ENCODE results near the gene MALRD1. TPM values are rescaled to one million over a fixed set of nuclear protein-coding genes. Genes with fewer than 3 reads are reported as not detected.

Gene MALRD1
- total and polyA plus RNA-seq, 2 of the 8 experiments (the other 6 are each of a cell fraction or from before 2014, with no cell fraction given): 0.32 to 0.35 TPM

GRCh38 chr10:19169684-19170083 is 121.1 kb downstream of the MALRD1 start:
- Histone ChIP-seq H3K36me3 (ENCODE audit: control insufficient read depth in 2 of 4, insufficient read depth in 4 of 4, low read length in 3 of 4) (no peaks in the 10 kb centered on the region), H3K4ac (replicated peaks; ENCODE audit: insufficient read length, low read depth, low read length) (no peak overlapping the region), H3K79me2 (ENCODE audit: control insufficient read depth in 1 of 2, insufficient read depth in 2 of 2, low read length in 2 of 2) (no peaks in the 10 kb centered on the region), H3K4me2 (ENCODE audit: insufficient read depth in 1 of 2, low read depth in 2 of 2, low read length in 2 of 2) (no peak overlapping the region), H3K4me3 (ENCODE audit: extremely low read depth in 1 of 4, insufficient read depth in 2 of 4, low read depth in 3 of 4, low read length in 4 of 4) (no peak overlapping the region), H4K91ac (replicated peaks; ENCODE audit: insufficient read length, low read length) (no peak overlapping the region), H2BK12ac (ENCODE audit: low read depth, low read length) (no peak overlapping the region), H4K8ac (ENCODE audit: extremely low read depth, insufficient read depth, low read length) (no peak overlapping the region), H3K9ac (replicated peaks in 1 of 4; ENCODE audit: extremely low read depth in 1 of 4, low read depth in 3 of 4, low read length in 3 of 4) (no peak overlapping the region), H3K18ac (ENCODE audit: extremely low read depth, low read length) (no peak overlapping the region), H4K20me1 (replicated peaks in 1 of 2; ENCODE audit: control insufficient read depth in 1 of 2, insufficient read depth in 2 of 2, low read length in 2 of 2) (no peaks in the 10 kb centered on the region), H3K14ac (ENCODE audit: insufficient read length) (no peak overlapping the region), H4K5ac (ENCODE audit: insufficient read length, low read depth, low read length) (no peak overlapping the region), H3K27ac (ENCODE audit: low read depth, low read length) (no peak overlapping the region), H2BK15ac (ENCODE audit: low read length) (no peak overlapping the region), H3K9me3 (ENCODE audit: insufficient read depth in 2 of 2, low read depth in 1 of 2, low read length in 1 of 2) (no peaks in the 10 kb centered on the region), H3K79me1 (ENCODE audit: low read depth, low read length) (no peaks in the 10 kb centered on the region), H2BK5ac (ENCODE audit: low read depth, low read length) (no peak overlapping the region), H3K56ac (replicated peaks; ENCODE audit: insufficient read length, low read depth, low read length) (no peak overlapping the region), H2BK20ac (ENCODE audit: low read length) (no peak overlapping the region), H3K27me3 (replicated peaks in 1 of 4; ENCODE audit: control insufficient read depth in 3 of 4, extremely low read depth in 1 of 4, insufficient read depth in 3 of 4, low read length in 3 of 4) (no peaks in the 10 kb centered on the region), H3K4me1 (replicated peaks in 1 of 4; ENCODE audit: control insufficient read depth in 3 of 4, insufficient read depth in 4 of 4, low read length in 3 of 4) (no peaks in the 10 kb centered on the region; a peak in 1 of 7 replicates), H2BK120ac (replicated peaks; ENCODE audit: low read depth, low read length) (no peak overlapping the region), H3K23ac (ENCODE audit: insufficient read length) (no peak overlapping the region), H3K23me2 (ENCODE audit: low read depth, low read length) (no peaks in the 10 kb centered on the region), H2AFZ (ENCODE audit: low read length) (0 out of 2 replicates have a peak overlapping the region, but pooled peaks have one; percentile 47), H2AK5ac (ENCODE audit: low read depth, low read length) (no peak overlapping the region)
- no peak for DNase-seq (ENCODE audit: low read depth in 1 of 2, low spot score in 2 of 2)
- no peak for FAIRE-seq
- ChIA-PET CTCF (ENCODE audit: partially characterized antibody) (interaction anchor here (0.6 to 2.3 kb wide), 12 partner anchors 11 to 480 kb away, joined by 3 to 16 read pairs (median 3); no protein-coding TSS in a partner anchor), POLR2A (ENCODE audit: partially characterized antibody) (no interaction called here)
- 88% methylated on average over 2 of the region's 2 CpGs; no CpG with 5 or more reads in 1 of the 2 experiments for WGBS, 2 experiments (ENCODE audit: extremely low coverage in 1 of 2, insufficient coverage in 1 of 2, insufficient read length in 1 of 2, insufficient replicate concordance in 2 of 2, low coverage in 1 of 2, low lambda C conversion rate in 2 of 2, missing lambda C conversion rate in 1 of 2)
- no peak for TF ChIP-seq ASH2L (IDR thresholded peaks at IDR 0.05; ENCODE audit: low read length)
- no peak for TF ChIP-seq SP2 (IDR thresholded peaks at IDR 0.05; ENCODE audit: low read length)
- no peak for TF ChIP-seq CHD1 (IDR thresholded peaks at IDR 0.05; ENCODE audit: low read depth, low read length)
- no peak for TF ChIP-seq TAF1 (IDR thresholded peaks at IDR 0.05; ENCODE audit: low read depth, low read length)
